Activated CD8-positive, alpha-beta T cell treated with anti-CD3 and anti-CD28 coated beads for 36 hours (primary cell): Measurements from ENCODE around the gene WSCD2. TPM values are rescaled to one million over a fixed set of nuclear protein-coding genes. Genes with fewer than 3 reads are reported as not detected.

Source experiments
- ATAC-seq: fragments of 200-7000 bp; cut with Tn5 transposase; one replicate; pipeline ENCODE4 v1.10.0; 2021; ENCODE audit warnings: mild to moderate bottlenecking, moderate library complexity
- CTCF ChIA-PET: fragments of 350-600 bp; sonication (Branson Sonifier 250); formaldehyde crosslinking; loops from one replicate; lab custom pipeline; 2021; ENCODE audit warnings: antibody characterized with exemption; lab: Charles Lee
- POLR2A ChIA-PET: fragments of 350-600 bp; sonication (Branson Sonifier 250); formaldehyde crosslinking; loops from one replicate; lab custom pipeline; 2021; ENCODE audit warnings: antibody characterized with exemption; lab: Charles Lee
- DNase-seq: peaks from one replicate; pipeline ENCODE4 v3.0.0-alpha.2; 2020
- H3K27ac Mint-ChIP-seq: one replicate; pipeline ENCODE4 v1.8.0; 2021; ENCODE audit warnings: mild to moderate bottlenecking, mixed read lengths
- H3K27me3 Mint-ChIP-seq: one replicate; pipeline ENCODE4 v1.8.0; 2021; ENCODE audit warnings: mixed read lengths
- H3K36me3 Mint-ChIP-seq: one replicate; pipeline ENCODE4 v1.8.0; 2021; ENCODE audit warnings: low read depth, mixed read lengths
- H3K4me1 Mint-ChIP-seq: one replicate; pipeline ENCODE4 v1.8.0; 2021; ENCODE audit warnings: low read depth, mixed read lengths
- H3K4me3 Mint-ChIP-seq: one replicate; pipeline ENCODE4 v1.8.0; 2021; ENCODE audit warnings: mild to moderate bottlenecking, moderate library complexity, mixed read lengths
- H3K9me3 Mint-ChIP-seq: one replicate; pipeline ENCODE4 v1.8.0; 2021; ENCODE audit warnings: mixed read lengths
- intact Hi-C: fragments of 100-400 bp; cut with micrococcal nuclease; formaldehyde crosslinking; loops from one replicate; pipeline ENCODE4 v1.10.0; 2022
- total RNA-seq, 2 experiments: library from RNA; stranded (reverse); gene quantifications; one replicate each; pipeline ENCODE4 v1.2.3, GENCODE V29; 2021
- TF ChIP-seq, protein P1 (sequence below): fragments of 200-600 bp; IDR thresholded peaks from one replicate; pipeline ENCODE4 v1.8.0; 2022; ENCODE audit warnings: antibody characterized with exemption, mild to moderate bottlenecking

Gene WSCD2
- total RNA-seq, 2 experiments from 2014 or later, result not detected

DNA sequence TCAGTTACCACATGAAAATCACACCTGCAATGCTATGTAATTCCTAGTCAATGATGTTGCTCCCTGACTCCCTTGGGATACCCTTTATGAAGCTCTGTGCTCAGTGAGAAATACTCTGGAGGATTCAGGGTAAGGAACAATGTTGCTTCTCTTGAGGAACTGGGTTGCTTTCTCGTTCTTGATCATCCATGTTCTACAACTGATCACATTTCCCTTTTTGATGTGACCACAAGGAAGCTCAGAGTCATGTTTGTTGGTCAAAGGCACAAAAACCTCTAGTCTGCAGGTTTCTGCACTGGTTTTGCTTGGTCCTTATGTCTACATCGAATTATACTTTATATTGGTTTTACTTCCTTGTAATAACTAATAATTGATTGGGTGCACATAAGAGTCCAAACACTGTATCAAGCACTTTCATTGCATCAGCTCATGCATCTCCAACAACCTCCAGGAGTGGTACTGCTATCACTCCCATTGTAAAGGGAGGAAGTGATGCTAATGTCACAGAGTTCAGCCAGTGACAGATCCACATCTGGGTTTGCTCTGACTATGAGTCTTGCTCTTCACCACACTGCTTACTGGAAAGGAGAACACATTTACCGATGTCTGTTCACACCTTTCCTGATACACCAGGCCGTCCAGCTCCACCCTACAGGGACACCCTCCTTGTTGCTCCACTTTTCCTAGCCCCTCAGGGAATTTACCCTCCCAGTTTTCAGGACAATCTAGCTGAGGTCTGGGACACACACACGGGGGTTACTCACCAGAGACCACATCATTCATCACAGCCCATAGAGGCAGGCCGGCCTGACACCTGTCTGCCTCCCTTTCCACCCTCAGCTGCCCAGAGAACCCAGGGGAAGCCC is 169.0 kb downstream of the WSCD2 start:
- Mint-ChIP-seq H3K4me3 (no peak overlapping the region), H3K9me3 (peaks cover 4% of the 10 kb centered on the region), H3K4me1 (peaks cover 32% of the 10 kb centered on the region), H3K36me3 (no peaks in the 10 kb centered on the region), H3K27me3 (no peaks in the 10 kb centered on the region), H3K27ac (no peak overlapping the region)
- TF ChIP-seq, protein P1, sequence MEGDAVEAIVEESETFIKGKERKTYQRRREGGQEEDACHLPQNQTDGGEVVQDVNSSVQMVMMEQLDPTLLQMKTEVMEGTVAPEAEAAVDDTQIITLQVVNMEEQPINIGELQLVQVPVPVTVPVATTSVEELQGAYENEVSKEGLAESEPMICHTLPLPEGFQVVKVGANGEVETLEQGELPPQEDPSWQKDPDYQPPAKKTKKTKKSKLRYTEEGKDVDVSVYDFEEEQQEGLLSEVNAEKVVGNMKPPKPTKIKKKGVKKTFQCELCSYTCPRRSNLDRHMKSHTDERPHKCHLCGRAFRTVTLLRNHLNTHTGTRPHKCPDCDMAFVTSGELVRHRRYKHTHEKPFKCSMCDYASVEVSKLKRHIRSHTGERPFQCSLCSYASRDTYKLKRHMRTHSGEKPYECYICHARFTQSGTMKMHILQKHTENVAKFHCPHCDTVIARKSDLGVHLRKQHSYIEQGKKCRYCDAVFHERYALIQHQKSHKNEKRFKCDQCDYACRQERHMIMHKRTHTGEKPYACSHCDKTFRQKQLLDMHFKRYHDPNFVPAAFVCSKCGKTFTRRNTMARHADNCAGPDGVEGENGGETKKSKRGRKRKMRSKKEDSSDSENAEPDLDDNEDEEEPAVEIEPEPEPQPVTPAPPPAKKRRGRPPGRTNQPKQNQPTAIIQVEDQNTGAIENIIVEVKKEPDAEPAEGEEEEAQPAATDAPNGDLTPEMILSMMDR, result no peak
- ChIA-PET POLR2A (interaction anchor here (0.9 to 1.0 kb wide), 2 partner anchors 11 to 63 kb away, joined by 3 read pairs; no protein-coding TSS in a partner anchor), CTCF (no interaction called here)
- intact Hi-C loops, result no loop called here
- ATAC-seq (peak; percentile 81), DNase-seq (no peak)

- CTCF ChIA-PET, result no interaction called here
- intact Hi-C loops, result no loop called here
- H3K4me3 Mint-ChIP-seq, result no peak overlapping the region
- H3K4me1 Mint-ChIP-seq, result peaks cover 32% of the 10 kb centered on the region
- POLR2A ChIA-PET, result interaction anchor here (0.6 to 0.9 kb wide), 2 partner anchors 63 to 561 kb away, joined by 3 read pairs; no protein-coding TSS in a partner anchor
- peaks cover 4% of the 10 kb centered on the region for H3K9me3 Mint-ChIP-seq
- H3K27ac Mint-ChIP-seq, result no peak overlapping the region
- TF ChIP-seq, protein P1, result no peak
- H3K36me3 Mint-ChIP-seq, result no peaks in the 10 kb centered on the region
- H3K27me3 Mint-ChIP-seq, result no peaks in the 10 kb centered on the region
- ATAC-seq (no peak), DNase-seq (no peak)
These were observed 169.7 kb downstream of the WSCD2 start for GRCh38 chr12:108298761-108299275.

DNA sequence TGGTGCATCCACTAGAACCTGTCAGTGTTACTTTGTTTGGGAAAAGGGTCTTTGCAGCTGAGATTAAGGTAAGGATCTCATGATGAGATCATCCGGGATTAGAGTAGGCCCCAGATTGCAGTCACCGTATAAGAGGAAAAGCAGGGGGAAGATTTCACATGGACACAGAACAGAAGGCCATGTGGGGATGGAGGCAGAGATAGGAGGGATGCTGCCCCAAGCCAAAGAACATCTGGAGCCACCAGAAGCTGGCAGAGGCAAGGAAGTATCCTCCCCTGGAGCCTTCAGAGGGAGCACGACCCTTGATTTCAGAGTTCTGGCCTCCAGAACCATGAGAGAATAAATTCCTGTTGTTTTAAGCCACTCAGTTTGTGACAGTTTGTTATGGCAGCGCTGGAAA is 170.4 kb downstream of the WSCD2 start:
- ATAC-seq (no peak), DNase-seq (no peak)
- POLR2A ChIA-PET, result interaction anchor here (0.9 kb wide), 1 partner anchor 64 kb away, joined by 3 read pairs; no protein-coding TSS in a partner anchor
- H3K36me3 Mint-ChIP-seq, result no peaks in the 10 kb centered on the region
- H3K4me1 Mint-ChIP-seq, result peaks cover 32% of the 10 kb centered on the region
- H3K27me3 Mint-ChIP-seq, result no peaks in the 10 kb centered on the region
- intact Hi-C loops, result no loop called here
- TF ChIP-seq, protein P1, result no peak
- CTCF ChIA-PET, result no interaction called here
- H3K27ac Mint-ChIP-seq, result no peak overlapping the region
- no peak overlapping the region for H3K4me3 Mint-ChIP-seq
- peaks cover 4% of the 10 kb centered on the region for H3K9me3 Mint-ChIP-seq

Other genes starting within 250 kb of the WSCD2 start
- not detected for gene CMKLR1, start 210.0 kb downstream of the WSCD2 start, total RNA-seq